ENCODE measurements around the gene CLMP.
"Not testable (repeated sequence)": the region's sequence is repeated elsewhere in the genome, so short reads cannot be mapped to it uniquely, and the experiment has no call there.

Gene CLMP

DNA sequence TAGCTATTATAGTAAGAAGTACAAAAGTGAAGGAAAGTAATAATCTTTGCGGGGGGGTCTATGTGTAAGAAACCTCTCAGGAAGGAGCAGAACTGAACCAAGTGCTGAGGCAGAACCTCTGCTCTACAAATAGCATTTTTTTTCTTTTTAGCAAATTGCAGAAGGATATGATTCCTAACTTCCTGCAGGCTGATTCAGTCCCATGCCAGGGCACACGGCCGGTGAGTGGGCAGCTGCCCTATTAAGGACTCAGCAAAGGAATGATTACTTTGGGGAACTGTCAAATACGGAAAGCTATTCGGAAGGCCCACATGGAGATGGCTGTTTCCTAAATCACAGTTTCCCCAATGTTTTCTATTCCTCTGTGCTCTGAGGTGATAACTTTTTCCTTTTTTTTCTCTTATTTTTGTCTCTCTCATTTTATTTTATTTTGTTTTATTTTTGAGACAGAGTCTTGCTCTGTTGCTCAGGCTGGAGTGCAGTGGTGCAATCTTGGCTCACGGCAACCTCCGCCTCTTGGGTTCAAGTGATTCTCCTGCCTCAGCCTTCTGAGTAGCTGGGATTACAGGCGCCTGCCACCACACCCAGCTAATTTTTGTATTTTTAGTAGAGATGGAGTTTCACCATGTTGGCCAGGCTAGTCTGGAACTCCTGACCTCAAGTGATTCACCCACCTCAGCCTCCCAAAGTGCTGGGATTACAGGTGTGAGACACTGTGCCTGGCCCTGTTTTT, 62.8 kb downstream of the CLMP start:
- peak; percentile 88 for FAIRE-seq

DNA sequence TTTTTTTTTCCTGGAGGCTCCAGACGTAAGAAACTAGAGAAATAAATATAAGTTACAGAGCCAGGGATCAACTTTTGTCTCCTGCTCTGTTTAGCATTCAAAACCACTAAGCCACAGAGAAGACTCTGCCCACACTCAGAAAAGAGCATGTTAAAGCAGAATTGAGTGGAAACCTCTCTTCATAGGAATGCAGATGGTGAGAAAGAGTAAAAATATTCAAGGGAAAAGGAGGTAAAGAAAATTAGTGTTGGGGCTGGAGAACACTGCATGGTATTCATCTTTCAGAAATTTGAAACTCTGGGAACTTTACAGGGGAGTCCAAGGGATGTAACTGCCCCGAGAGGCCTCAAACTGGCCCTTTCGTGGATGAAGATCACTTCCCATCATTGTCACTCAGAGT, 65.1 kb downstream of the CLMP start:
- no peak for FAIRE-seq

DNA sequence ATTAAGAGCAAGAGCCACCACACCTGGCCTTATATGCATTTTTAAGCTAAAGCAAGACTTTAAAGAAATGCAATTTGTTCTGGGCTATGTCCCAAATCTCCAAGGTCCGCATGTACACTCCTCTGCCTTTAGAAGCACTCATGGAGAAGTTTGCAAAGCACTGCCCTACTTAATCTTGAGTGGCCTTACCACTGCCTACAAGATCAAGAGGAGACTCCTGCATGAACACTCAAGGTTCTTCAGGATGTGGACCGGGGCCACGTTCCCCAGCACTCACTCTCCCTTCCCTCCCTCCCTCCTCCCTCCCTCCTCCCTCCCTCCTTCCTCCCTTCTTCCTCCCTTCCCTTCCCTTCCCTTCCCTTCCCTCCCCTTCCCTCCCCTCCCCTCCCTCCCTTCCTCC, 69.9 kb downstream of the CLMP start:
- FAIRE-seq = no peak

DNA sequence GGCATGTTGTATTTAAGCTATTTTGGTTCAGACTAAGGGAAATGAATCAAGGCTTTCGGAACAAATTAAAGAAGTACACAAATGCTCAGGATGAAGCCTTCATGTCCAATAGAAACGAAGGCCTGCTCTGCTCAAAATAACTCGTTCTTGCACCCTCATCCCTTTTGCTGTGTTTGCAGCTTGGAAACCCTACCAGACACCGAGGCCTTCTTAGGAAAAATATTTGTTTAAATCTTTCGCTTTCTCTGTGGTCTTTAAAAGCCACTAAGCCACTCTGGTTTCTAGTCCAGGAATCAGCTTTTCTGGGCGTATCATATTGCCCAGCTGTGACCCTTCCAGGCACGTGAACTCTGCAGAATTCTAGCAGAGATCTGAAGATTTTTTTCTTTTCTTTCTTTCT, 72.2 kb downstream of the CLMP start:
- FAIRE-seq = no peak

DNA sequence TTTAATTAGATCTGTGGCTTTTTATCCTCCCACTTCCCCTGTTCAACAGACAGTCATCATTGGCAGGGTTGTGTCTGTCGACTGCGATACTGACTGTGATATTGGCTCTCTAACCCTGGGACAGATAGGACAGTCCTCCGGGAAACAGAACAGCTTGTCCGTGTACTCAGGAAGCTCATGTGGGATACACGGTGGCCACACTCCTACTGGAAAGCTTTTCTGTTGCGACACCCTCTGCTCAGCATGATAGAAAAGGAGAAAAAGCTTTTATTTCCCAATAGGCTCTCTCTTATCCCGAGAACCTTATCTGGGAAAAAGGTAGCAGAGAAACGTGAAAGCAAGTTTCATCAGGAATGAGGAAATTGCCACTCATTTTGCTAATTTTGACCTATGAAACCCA, 72.7 kb downstream of the CLMP start:
- FAIRE-seq = no peak

DNA sequence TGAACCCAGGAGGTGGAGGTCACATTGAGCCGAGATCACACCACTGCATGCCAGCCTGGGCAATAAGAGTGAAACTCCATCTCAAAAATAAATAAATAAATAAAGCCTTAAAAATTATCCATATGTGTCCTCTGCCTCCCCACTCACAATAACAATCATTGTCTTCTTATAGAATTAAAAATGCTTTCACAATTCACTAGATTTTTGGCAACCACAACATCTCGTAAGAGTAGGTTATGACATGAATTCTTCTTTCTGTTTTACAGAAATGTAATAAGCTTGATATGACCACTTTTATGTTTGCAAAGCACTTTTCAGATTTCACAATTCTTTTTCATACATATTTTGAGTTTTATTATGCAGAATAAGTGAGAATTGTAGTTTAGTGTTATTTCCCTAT, 78.6 kb downstream of the CLMP start:
- FAIRE-seq = no peak

DNA sequence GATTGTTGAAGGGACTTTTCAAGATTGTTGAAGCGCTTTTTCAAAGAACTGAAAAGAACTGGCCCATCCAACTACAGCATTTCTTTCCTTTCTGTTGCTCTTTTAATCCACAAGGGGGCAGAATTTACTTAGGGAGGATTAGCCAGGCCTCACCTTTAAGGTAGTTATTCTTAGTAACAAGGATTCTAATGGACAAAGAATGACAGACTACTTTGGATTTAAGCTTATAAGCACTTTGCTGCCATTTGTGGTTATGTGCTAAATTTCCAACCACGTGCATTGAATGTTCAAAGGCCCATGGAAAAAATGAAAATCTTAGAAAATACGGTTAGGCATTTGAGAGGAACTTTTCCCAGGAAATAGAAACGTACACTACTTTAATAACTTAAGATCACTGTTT, 83.6 kb downstream of the CLMP start:
- FAIRE-seq = peak; percentile 94

DNA sequence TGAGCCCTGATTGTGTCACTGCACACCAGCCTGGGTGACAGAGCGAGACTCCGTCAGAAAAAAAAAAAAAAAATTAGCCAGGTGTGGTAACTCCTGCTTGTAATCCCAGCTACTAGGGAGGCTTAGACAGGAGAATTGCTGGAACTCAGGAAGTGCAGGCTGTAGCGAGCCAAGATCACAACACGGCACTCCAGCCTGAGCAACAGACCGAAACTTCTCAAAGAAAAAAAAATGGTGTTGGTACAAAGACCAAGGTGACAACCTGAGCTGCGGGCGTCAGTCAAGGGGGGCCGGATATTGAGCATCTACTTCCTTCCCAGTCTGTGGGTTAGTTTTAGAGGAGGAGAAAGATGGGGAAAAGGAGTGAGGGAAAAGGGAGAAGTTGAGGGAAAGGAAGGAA, 84.7 kb downstream of the CLMP start:
- no peak for FAIRE-seq

DNA sequence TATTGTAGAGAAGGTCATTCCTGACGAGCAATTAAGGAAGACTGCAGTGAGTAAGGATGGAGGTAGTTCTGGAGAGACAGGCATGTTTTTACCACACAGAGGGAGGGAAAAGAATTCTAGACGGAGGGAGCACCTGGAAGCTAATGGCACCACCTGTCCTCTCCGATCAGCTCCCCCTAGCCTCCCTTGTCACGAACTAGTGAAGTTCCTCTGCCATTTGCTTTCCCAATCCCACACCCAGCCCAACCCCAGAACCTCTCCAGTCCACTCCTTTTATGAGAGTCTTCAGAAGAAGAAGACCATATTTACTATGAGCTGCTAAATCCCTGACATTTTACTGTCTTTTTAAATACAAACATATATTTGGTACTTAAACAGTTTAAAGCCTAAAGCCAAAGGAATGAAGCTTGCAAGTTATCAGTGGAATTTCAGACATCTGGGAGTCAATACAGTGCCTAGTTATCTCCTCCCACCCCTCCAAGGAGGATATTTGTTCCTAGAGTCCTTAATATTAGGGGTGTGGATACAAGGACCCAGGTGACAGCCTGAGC, 87.0 kb downstream of the CLMP start:
- no peak for FAIRE-seq

DNA sequence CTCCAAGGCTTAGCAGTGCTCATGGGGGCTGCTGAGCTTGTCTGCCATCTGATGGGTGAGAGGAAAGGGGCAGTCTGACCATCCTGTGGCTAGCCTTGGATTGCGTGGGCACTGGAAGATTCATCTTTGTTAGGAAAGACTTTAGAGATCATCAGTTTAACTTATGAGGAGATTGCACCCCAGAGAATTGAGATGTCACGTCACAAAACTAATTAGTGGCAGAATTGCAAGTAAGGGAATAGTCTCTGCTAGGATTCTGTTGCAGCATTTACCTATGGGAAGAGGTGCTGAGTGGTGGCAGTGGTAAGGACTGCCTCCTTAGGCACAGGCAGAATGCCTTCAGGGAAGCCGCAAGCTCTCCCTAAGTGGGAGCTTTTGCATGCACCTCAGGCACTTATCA, 90.4 kb downstream of the CLMP start:
- no peak for FAIRE-seq

DNA sequence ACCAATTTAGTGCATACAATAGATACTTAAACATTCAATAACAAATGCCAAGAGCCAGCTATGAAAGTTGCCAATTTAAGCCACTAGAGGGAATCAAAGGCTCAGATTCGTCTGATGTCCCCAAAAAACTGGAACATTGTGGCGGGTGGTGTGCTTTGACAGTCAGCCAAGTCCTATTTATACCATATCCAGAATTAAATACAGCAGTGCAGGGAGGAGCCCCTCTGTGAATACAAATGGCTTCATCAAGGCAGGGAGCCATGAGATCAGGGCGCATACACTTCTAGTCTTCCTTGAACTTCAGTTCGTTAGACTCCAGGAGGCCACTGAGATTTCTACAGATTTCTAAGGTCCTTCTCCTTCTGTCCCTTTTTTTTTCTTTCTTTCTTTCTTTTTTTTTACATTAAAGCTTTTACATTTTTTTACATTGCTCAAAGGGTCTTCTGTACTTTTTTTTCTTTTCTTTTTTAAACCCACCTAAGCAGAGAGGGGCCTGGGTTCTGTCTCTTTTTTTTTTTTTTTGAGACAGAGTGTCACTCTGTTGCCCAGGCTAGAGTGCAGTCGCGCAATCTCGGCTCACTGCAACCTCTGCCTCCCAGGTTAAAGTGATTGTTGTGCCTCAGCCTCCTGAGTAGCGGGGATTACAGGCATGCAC, 91.6 kb downstream of the CLMP start:
- peak; percentile 97 for FAIRE-seq

DNA sequence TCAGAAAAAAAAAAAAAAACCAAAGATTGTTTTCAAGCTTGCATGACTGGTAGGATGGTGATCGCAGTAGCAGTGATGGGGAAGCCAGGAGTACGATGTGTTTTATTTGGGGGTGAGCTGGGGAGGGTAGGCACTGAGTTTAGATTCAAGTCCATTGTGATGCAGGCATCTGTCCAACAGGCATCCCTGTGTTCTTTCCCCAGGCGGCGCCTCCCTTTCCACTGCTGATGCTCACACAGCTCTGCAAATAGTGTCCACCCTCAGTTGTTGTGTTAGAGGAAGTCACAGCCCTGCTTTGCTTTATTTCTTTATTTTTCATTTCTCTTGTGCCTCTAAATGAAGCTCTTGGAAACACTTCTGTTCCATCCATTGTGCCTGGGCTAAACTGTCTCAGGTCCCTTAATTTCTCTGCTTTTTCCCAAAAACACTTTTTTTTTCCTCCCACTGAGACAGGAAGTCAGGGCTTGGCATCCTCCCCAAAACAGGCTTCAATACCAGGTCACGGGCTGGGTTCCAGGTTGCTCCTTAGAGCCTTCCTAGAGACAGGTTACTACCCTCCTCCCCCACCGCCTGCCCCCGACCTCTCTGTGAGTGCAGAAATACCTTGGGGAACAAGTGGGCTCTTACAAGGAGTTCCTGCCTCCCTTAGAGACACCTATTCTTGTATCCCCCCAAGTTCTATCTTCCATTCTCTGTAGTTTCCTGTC, 94.5 kb downstream of the CLMP start:
- FAIRE-seq = no peak

DNA sequence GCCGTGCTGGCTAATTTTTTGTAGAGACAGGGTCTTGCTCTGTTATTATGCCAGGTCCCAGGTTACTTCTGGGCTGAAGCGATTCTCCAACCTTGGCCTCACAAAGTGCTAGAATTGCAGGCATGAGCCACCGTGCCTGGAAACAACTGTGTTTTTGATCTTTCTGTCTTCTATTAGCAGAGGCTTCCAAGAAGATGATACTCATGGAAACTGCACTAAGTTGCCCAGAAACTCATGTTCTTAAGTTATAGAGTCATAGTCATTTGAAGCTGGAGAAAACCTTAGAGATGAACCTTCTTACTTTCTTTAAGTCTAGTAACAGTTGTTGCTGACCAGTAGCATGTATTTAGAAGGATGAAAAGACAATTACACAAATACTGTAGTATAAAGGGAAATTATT, 96.1 kb downstream of the CLMP start:
- FAIRE-seq = no peak

DNA sequence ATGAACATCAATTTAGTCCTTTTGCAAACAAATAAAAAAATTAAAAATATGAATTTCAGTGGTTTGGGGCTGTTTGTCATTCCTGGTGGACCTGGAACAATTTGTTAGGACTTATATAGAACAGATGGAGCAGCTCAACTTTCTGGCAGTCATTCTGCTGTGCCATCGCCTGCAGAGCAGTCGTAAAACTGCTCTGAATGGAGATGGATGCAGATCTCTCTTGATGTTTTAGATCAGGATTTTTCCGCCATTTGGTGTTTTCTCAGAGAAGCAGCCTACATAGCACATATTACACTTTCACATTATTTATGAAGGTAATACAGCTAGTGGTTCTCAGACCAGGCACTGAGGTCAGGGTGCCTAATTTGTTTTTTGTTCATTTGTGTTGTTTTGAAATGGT, 101.3 kb downstream of the CLMP start:
- FAIRE-seq = no peak

DNA sequence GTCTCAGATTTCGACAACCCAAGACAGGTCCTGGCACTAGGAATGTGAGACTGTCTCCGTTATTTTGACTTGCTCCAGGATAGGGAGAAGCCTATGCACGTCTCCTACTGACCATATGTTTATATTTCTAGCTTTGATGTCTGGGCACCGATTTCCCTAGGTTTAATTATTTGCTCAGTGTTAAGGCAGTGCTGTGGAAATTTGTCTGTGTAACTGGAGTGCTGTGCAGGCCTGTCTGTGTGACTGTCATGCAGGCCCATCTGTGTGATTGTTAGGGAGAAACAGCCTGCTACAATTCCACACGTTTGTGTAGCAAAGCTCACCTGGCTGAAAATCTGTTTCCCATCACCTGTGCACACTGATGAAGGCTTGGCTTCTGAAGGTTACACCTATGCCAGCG, 103.5 kb downstream of the CLMP start:
- no peak for FAIRE-seq

DNA sequence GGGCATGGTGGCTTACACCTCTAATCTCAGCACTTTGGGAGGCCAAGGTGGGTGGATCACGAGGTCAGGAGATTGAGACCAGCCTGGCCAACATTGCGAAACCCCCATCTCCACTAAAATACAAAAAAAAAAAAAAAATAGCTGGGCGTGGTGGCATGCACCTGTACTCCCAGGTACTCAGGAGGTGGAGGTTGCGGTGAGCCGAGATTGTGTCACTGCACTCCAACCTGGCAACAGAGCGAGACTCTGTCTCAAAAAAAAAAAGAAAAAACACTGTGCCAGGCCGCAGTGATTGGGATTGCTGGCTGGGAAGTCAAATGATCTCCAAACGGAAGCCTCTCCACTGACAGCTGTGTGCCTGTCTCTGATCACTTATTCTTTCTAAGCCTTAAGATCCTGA, 104.9 kb downstream of the CLMP start:
- FAIRE-seq = not testable (repeated sequence)

DNA sequence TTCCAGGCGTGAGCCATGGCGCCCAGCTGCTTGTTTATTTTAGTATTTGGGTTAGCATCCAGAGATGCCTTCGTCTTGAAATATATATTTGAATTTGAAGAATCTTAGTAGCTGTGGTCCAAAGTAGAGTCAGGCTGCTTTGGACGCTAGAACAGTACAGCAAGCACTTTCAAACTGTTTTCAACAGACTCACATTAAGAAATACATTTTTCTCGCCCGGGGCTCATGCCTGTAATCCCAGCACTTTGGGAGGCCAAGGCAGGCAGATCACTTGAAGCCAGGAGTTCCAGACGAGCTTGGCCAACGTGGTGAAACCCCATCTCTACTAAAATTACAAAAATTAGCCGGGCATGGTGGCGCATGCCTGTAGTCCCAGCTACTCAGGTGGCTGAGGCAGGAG, 106.2 kb downstream of the CLMP start:
- not testable (repeated sequence) for FAIRE-seq

DNA sequence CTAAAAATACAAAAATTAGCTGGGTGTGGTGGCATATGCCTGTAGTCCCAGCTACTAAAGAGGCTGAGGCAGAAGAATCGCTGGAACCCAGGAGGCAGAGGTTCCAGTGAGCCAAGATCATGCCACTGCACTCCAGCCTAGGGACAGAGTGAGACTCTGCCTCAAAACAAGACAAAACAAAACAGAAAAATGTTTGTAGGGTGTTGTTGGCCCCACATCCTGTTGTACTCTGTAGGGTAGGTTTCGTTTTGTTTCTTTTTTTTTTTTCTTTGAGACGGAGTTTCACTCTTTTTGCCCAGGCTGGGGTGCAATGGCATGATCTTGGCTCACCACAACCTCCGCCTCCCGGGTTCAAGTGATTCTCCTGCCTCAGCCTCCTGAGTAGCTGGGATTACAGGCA, 107.4 kb downstream of the CLMP start:
- not testable (repeated sequence) for FAIRE-seq

DNA sequence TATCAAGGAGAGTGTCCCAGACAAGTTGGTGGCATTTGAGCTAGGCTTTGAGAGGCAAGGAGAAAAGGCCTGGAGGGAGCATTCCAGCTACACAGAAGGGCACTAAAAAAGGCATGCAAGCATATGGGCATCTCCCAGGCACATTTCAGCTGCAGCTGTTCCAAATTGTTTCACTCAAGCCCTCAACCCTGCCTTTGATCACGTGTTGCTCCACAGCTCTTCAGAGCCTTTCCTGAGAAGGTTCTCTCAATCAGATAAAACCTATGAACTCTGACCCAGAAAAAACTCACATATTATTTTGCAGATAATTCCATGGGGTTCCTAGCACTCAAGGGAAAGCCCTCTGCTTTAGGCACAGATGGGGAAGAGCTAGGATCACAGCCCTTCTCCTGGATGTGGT, 108.7 kb downstream of the CLMP start:
- no peak for FAIRE-seq

DNA sequence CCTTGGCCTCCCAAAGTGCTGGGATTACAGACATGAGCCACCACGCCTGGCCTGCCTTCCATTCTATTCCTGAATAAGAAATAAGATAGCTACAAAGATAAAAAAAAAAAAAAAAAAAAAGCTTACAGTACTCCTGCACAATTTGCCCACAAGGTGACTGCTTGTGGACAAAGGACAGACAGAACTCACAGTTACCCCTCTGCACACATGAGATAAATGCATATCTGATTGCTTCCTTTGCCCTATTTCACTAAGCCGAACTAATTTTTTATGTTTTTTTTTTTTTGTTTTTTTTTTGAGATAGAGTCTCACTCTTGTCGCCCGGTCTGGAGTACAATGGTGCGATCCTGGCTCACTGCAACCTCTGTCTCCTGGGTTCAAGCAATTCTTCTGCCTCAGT, 109.6 kb downstream of the CLMP start:
- no peak for FAIRE-seq

DNA sequence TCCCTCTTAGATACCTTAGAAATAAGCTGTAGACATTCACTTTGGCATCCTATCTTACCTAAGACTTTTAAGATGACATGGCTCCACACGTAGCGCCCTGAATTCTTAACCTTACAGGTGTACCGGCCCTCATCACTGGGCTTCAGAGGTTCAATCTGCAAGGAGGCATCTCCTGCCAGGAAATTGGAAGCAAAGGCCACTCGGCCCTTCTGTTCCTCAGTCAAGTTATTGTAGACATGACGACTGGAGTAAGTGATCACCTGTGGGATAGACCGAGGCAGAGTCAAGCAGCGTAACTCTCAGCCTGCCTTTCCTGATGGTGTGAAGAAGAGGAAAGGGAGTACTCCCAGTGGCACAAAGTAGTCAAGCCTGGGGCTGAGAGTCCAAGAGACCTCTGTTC, 110.6 kb downstream of the CLMP start:
- no peak for FAIRE-seq

DNA sequence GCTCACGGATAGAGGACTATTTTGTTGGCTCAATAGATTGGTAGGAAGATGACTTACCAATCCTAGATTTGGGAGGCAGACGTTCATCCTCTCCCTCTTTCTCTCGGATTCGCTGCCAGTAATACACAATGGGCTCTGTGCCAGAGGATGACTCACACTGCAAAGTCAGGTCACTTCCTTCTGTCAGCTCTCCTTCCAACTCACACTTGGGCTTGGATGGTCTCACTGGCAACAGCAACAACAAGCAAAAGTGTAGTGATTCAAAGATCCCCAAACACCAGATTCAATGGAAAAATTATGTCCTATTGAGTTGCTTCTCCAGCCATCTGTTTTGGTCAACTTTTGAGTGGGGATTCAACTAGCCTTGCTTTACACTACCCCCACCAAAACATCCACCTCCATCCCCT, 111.4 kb downstream of the CLMP start:
- no peak for FAIRE-seq

DNA sequence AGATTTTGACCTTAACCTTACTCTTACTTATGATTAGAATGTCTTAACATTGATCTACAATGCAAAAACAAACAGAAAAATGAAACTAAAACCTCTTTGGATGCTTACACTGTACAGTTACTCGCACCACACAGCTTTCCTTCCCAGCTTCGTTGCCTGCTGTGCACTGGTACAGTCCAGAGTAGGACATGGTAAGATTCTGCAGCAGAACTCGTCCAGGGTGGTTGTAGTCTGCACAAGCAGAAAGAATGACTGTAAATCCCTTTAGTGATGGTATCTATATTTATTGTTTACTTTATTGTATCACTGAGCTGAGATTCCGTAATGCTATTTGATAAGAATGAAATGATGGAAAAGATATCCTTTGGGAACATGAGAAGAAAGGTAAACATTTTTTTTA, 112.1 kb downstream of the CLMP start:
- no peak for FAIRE-seq

DNA sequence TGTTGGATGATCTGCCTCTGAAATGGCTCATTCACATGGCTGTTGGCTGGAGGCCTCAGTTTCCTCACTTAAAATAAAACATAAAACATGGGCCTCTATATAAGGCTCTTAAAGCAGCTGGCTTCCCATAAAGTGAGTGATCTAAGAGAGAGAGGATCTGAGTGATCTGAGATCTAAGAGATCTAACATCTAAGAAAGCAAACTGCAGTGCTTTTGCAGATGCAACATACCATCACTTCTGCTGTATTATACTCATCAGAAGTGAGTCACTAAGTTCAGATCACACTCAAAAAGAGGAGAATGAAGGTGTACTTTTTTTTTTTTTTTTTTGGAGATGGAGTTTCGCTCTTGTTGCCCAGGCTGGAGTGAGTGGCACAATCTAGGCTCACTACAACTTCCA, 115.0 kb downstream of the CLMP start:
- FAIRE-seq = no peak
